NCI-H510A (cell line): ENCODE results near the gene MGRN1.

Source experiments
- DNase-seq: peaks from one replicate; lab custom pipeline; 2025; lab: John Stamatoyannopoulos, UW

MGRN1 gene

GRCh38 chr16:4699046-4699556 lies 74.5 kb downstream of the MGRN1 start:
- DNase-seq: no peak

DNA sequence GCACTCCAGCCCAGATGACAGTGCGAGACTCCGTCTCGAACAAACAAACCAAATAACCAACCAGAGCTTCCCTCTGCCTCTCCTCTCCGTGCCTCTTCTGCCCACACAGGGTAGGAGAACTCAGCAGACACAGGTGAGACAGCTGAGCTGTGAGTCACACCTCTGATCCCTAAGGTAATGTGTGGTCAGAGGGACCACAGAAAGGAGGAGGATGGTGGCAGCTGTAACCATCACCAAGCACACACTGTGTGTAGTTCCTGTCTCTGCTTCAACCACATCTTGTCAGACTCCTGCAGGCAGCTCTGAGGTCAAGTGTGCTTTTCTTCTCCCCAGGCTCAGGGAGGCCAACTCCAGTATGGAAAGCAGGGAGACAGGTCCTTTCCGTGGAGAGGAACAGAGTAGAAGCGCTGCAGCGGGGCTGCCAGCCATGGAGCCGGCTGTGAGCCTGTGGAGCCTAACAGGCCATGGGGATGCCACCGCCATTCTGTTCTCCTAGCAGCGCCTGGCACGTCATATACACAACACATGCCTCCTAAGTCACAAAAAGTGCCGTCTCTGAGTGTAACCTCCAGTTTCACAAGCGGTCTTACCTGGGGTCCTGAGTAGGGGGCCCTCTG lies 75.9 kb downstream of the MGRN1 start:
- DNase-seq: no peak

GRCh38 chr16:4700997-4701743 lies 76.5 kb downstream of the MGRN1 start:
- no peak for DNase-seq

GRCh38 chr16:4701791-4702465 lies 77.3 kb downstream of the MGRN1 start:
- no peak for DNase-seq

- no peak for DNase-seq
These were observed 77.8 kb downstream of the MGRN1 start for GRCh38 chr16:4702466-4702808.

GRCh38 chr16:4703906-4704305 lies 79.3 kb downstream of the MGRN1 start:
- no peak for DNase-seq

- no peak for DNase-seq
These were observed 79.9 kb downstream of the MGRN1 start for GRCh38 chr16:4704491-4704890.

- no peak for DNase-seq
These were observed 80.3 kb downstream of the MGRN1 start for GRCh38 chr16:4704913-4705312.

GRCh38 chr16:4706871-4707270 lies 82.2 kb downstream of the MGRN1 start:
- DNase-seq: no peak

- DNase-seq: no peak
These were observed 84.9 kb downstream of the MGRN1 start for GRCh38 chr16:4709481-4709880.

GRCh38 chr16:4713663-4714501 lies 89.3 kb downstream of the MGRN1 start:
- no peak for DNase-seq

DNA sequence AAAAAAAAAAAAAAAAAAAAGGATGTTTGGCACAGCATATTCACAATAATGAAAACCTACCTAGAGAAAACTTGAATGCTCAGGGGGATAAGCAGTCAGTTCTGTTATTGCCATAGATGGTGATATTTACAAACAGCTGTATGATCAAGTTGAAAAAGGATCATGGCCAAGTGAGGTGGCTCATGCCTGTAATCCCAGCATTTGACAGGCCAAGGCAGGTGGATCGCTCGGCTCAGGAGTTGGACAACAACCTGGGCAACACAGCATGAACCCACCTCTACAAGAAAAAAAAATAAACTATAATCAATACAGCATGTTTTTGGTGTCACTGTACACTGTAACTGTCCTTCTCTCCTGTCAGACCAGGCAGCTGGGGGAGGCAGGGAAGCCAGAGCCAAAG lies 90.4 kb downstream of the MGRN1 start:
- no peak for DNase-seq

- no peak for DNase-seq
These were observed 93.8 kb downstream of the MGRN1 start for GRCh38 chr16:4718466-4718865.

DNA sequence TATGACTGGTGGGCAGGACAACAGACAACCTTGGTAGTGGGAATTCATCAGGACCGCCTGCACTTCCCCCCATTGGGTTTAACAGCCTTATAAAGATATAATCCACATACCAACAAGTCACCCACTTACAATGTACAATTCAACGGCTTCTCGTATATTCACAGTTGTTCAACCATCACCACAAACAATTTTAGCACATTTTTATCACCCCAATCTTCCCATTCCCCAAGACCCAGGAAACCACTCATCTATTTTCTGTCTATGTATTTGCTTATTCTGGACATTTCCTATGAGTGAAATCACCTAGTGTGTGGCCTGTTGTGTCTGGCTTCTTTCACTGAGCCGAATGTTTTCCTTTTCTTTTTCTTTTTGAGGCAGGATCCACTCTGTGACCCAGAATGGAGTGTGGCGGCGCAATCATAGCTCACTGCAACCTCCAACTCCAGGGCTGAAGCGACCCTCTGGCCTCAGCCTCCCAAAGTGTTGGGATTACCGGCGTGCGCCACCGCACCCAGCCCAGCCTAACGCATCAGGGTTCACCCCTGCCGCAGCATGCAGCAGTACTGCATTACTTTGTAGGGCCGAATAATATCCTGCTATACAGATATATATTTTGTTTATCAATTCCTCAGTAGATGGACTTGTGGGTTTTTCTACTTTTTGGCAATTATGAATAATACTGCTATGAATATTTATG lies 98.6 kb downstream of the MGRN1 start:
- no peak for DNase-seq

DNA sequence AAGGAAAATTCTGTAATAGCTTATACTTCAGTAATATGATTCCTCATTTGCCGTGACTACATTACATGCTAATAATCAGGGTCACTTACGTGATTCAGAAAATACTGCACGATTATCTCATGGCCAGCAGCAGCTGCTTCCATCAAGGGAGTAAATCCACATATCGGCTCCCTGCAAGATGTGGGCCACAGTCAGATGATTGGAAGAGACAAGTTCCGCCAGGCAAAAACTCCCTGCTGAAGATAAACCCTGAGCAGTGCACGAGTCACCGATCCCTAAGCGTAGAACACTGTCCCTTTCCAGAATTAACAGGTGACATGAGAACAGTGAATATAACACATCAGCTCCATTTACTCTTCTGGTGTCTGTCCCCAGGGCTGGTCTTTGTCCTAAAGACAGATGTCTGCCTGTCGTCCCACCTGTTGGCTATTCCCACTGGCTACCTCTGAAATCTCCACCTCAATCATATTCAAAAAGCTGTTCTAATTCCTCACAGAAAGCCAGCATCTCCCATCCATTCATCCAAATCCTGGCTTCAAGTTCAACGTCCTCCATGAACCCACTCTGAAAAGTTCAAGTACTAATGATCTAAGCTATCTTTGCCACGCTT lies 100.1 kb downstream of the MGRN1 start:
- no peak for DNase-seq

GRCh38 chr16:4726616-4727015 lies 102.0 kb downstream of the MGRN1 start:
- DNase-seq: no peak

DNA sequence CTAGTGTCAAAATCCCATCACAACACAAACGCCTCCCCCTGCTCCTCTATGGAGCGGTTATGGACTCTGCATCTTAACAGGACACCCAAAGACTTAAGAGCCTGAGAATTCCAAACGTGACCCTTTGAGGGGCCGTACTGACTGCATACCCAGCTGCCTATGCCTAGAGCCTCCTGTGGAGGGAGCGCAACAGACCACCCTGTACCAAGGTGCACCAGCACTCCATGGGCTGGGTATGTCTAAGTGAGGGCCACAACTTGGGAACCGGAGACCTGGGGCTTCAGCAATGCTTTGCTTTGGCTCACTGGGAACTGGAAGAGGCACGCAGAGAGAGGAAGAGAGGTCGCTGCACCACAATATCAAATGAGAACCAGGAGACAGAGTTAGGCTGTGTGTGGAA lies 104.0 kb downstream of the MGRN1 start:
- DNase-seq: no peak

DNA sequence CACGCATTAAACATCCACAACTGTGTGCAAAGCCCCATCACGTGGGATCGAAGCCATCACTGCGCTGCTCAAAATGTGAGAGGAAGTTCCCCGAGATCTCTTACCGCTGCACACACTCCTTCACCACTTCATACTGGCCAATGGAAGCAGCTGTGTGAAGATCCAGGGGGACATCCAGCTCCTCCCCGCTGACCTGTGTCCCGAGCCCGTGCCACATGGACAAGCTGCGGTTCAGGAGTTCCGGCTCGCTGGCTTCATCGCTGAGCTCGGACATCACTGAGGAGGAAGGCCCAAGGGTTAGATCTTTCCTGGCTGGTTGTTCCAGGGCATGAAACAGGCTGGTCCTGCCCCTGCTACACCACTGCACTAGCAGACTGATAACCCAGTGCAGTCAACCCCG lies 105.2 kb downstream of the MGRN1 start:
- DNase-seq: no peak

DNA sequence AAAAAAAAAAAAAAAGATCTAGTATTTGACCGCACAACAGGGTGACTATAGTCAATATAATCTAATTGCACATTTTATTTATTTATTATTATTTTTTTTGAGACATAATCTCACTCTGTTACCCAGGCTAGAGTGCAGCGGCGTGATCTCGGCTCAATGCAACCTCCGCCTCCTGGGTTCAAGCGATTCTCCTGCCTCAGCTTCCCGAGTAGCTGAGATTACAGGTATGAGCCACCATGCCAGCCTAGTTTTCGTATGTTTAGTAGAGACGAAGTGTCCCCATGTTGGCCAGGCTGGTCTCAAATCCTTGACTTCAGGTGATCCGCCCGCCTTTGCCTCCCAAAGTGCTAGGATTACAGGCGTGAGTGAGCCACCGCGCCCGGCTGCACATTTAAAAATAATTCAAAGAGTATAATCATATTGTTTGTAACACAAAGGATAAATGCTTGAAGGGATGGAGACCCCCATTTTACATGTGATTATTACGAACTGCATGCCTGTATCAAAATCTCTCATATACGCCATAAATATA lies 108.7 kb downstream of the MGRN1 start:
- DNase-seq: no peak

- DNase-seq: no peak
These were observed 109.1 kb downstream of the MGRN1 start for GRCh38 chr16:4733747-4734062.

DNA sequence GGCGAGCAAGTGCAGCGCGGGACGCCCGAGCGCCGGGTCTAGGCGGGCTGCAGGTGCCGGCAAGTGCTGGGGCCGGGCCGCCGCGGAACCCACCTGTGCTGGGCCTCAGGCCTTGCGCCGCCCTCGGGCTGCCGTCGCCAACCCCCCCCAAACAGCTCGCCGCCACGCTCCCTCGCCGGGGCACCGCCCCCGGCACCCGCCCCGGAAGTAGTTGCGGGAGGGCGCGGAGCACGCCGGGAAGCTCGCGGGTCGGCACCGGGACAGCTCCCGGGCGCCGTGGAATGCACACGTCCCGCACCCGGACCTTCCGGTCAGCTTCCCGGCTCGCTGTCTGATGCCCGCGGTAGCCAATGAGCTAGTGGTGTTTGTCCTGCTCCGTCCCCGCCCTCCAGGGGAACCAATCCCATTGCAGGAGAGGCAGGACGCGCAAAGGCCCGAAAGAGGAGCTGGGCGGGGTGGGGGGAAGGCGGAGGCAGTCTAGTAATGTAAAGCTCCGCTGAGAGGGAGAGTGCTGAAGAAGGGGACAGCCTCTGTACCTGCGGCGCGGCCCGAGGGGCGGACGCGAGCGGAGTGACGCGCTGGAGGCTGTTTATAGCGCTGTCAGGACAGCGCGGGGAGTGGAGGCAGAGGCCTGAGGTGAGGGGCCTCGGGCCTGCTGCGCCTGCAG lies 109.6 kb downstream of the MGRN1 start, which contains the start of the genes ANKS3 and DNAAF8:
Gene ANKS3, minus strand, starts transcription at position 209 of the 667 bp plus-strand sequence. CDS start 4,122 bp downstream, outside the sequence.
Gene DNAAF8, plus strand, starts transcription at position 475 of the 667 bp plus-strand sequence. CDS start 1,978 bp downstream, outside the sequence.
- peak; percentile 85 for DNase-seq
